ENCODE data around the gene SLC23A2.

- TF ChIP-seq CTCF (IDR thresholded peaks at IDR 0.05; ENCODE audit: low read depth, low read length, missing input control) (no peak), REST (IDR thresholded peaks at IDR 0.05) (no peak), FOXA1 (IDR thresholded peaks at IDR 0.05) (no peak), YY1 (IDR thresholded peaks at IDR 0.05) (no peak), MAX (IDR thresholded peaks at IDR 0.05) (no peak), GABPA (IDR thresholded peaks at IDR 0.05 in 1 of 2, conservative IDR thresholded peaks at IDR 0.05 in 1 of 2) (no peak)
These were observed 50.0 kb downstream of the SLC23A2 start for GRCh38 chr20:4951299-4951698.

Measured in liver (tissue), 3 donors.